Measurements from ENCODE around the gene FBXO38.

- TF ChIP-seq CBX1 (IDR thresholded peaks at IDR 0.05; ENCODE audit: low read depth): no peak
- TF ChIP-seq ZC3H4 (CRISPR knock-in tag; IDR thresholded peaks at IDR 0.05; ENCODE audit: borderline replicate concordance): no peak
- TF ChIP-seq BHLHE40 (IDR thresholded peaks at IDR 0.05; ENCODE audit: low read length): no peak
- TF ChIP-seq POLR2AphosphoS2 (IDR thresholded peaks at IDR 0.05; ENCODE audit: low read length): no peak
- TF ChIP-seq, protein P1, sequence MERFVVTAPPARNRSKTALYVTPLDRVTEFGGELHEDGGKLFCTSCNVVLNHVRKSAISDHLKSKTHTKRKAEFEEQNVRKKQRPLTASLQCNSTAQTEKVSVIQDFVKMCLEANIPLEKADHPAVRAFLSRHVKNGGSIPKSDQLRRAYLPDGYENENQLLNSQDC (CRISPR knock-in tag; IDR thresholded peaks at IDR 0.05): no peak
- TF ChIP-seq SREBF1 (IDR thresholded peaks at IDR 0.05; ENCODE audit: borderline replicate concordance, low read depth, low read length): no peak
- no peak for TF ChIP-seq CREB1 (IDR thresholded peaks at IDR 0.05)
- TF ChIP-seq CREB1 (CRISPR knock-in tag; IDR thresholded peaks at IDR 0.05): no peak
- TF ChIP-seq SRSF1 (IDR thresholded peaks at IDR 0.05; ENCODE audit: low read depth, low read length): no peak
- no peak for TF ChIP-seq ZNF146 (CRISPR knock-in tag; IDR thresholded peaks at IDR 0.05; ENCODE audit: unreplicated experiment)
- TF ChIP-seq ZNF780A (CRISPR knock-in tag; IDR thresholded peaks at IDR 0.05): no peak
These were observed 33.2 kb downstream of the FBXO38 start for GRCh38 chr5:148416921-148417320.

All from K562 (cell line).